ENCODE measurements around the gene CCSAP. TPM values are rescaled to one million over a fixed set of nuclear protein-coding genes. Genes with fewer than 3 reads are reported as not detected.
A peak's percentile ranks its signal among the peaks of the same experiment; 100 is the strongest.

Gene CCSAP
- total RNA-seq, 2 experiments from 2014 or later, result 8.9 to 9.8 TPM

GRCh38 chr1:229349463-229350385, 6.9 kb upstream of the CCSAP start:
- no peak overlapping the region for H3K4me3 Mint-ChIP-seq
- peaks cover 1% of the 10 kb centered on the region for H3K36me3 Mint-ChIP-seq
- ATAC-seq (no peak), DNase-seq (no peak)
- peaks cover 53% of the 10 kb centered on the region for H3K27me3 Mint-ChIP-seq
- H3K27ac Mint-ChIP-seq, result no peak overlapping the region
- no peaks in the 10 kb centered on the region for H3K4me1 Mint-ChIP-seq
- CTCF ChIA-PET, result interaction anchor here (1.1 kb wide), 1 partner anchor 19 kb away, joined by 3 read pairs; no protein-coding TSS in a partner anchor
- no peaks in the 10 kb centered on the region for H3K9me3 Mint-ChIP-seq (ENCODE audit: low read depth)

GRCh38 chr1:229347528-229347927, 4.7 kb upstream of the CCSAP start:
- DNase-seq, result no peak
- no peak overlapping the region for H3K4me3 Mint-ChIP-seq
- CTCF ChIA-PET, result interaction anchor here (1.1 to 1.4 kb wide), 2 partner anchors 16 to 89 kb away, joined by 3 to 4 read pairs; no protein-coding TSS in a partner anchor

GRCh38 chr1:229344937-229345684, 2.3 kb upstream of the CCSAP start:
- Mint-ChIP-seq H3K4me1 (peaks cover 18% of the 10 kb centered on the region), H3K36me3 (peaks cover 3% of the 10 kb centered on the region), H3K27ac (no peak overlapping the region), H3K4me3 (no peak overlapping the region), H3K27me3 (peaks cover 36% of the 10 kb centered on the region), H3K9me3 (ENCODE audit: low read depth) (no peaks in the 10 kb centered on the region)
- DNase-seq, result no peak
- ATAC-seq, result no peak
- CTCF ChIA-PET, result interaction anchor here (1.3 kb wide), 1 partner anchor 136 kb away, joined by 3 read pairs; no protein-coding TSS in a partner anchor

More at GRCh38 chr1:229347528-229347927, 4.7 kb upstream of the CCSAP start:
- Mint-ChIP-seq H3K27me3 (peaks cover 48% of the 10 kb centered on the region), H3K4me1 (peaks cover 5% of the 10 kb centered on the region), H3K27ac (no peak overlapping the region), H3K36me3 (peaks cover 1% of the 10 kb centered on the region), H3K9me3 (ENCODE audit: low read depth) (no peaks in the 10 kb centered on the region)
- no peak for ATAC-seq

- peak overlapping the region; percentile 82 for H3K4me3 Mint-ChIP-seq
- no peak for DNase-seq
- peaks cover 32% of the 10 kb centered on the region for H3K27me3 Mint-ChIP-seq
- CTCF ChIA-PET, result interaction anchor here (1.3 to 1.7 kb wide), 2 partner anchors 74 to 137 kb away, joined by 3 to 5 read pairs; partner anchors contain the start of gene RAB4A
- peaks cover 26% of the 10 kb centered on the region for H3K4me1 Mint-ChIP-seq
- no peak overlapping the region for H3K27ac Mint-ChIP-seq
- H3K36me3 Mint-ChIP-seq, result peaks cover 3% of the 10 kb centered on the region
- ATAC-seq, result no peak
- no peaks in the 10 kb centered on the region for H3K9me3 Mint-ChIP-seq (ENCODE audit: low read depth)
Observed at GRCh38 chr1:229344139-229344538, 1.3 kb upstream of the CCSAP start.

GRCh38 chr1:229341774-229342655, 832 bp downstream of the CCSAP start:
- ATAC-seq (peak; percentile 81), DNase-seq (peak; percentile 86)
- CTCF ChIA-PET, result interaction anchor here (1.0 to 1.5 kb wide), 3 partner anchors 83 to 140 kb away, joined by 3 to 4 read pairs (median 4); no protein-coding TSS in a partner anchor
- Mint-ChIP-seq H3K4me3 (peak overlapping the region; percentile 82), H3K4me1 (peaks cover 44% of the 10 kb centered on the region), H3K36me3 (peaks cover 6% of the 10 kb centered on the region), H3K27me3 (peaks cover 21% of the 10 kb centered on the region), H3K27ac (peak overlapping the region; percentile 81), H3K9me3 (ENCODE audit: low read depth) (no peaks in the 10 kb centered on the region)

GRCh38 chr1:229340496-229340895, 2.4 kb downstream of the CCSAP start:
- Mint-ChIP-seq H3K27me3 (peaks cover 12% of the 10 kb centered on the region), H3K27ac (no peak overlapping the region), H3K4me1 (peaks cover 46% of the 10 kb centered on the region), H3K9me3 (ENCODE audit: low read depth) (no peaks in the 10 kb centered on the region), H3K4me3 (peak overlapping the region; percentile 82), H3K36me3 (peaks cover 8% of the 10 kb centered on the region)
- DNase-seq (no peak), ATAC-seq (no peak)
- CTCF ChIA-PET, result interaction anchor here (0.5 kb wide), 1 partner anchor 894 kb away, joined by 3 read pairs; no protein-coding TSS in a partner anchor

GRCh38 chr1:229339520-229339919, 3.3 kb downstream of the CCSAP start:
- Mint-ChIP-seq H3K27ac (no peak overlapping the region), H3K4me1 (peaks cover 46% of the 10 kb centered on the region), H3K9me3 (ENCODE audit: low read depth) (no peaks in the 10 kb centered on the region), H3K36me3 (peaks cover 16% of the 10 kb centered on the region), H3K27me3 (peaks cover 5% of the 10 kb centered on the region), H3K4me3 (no peak overlapping the region)
- ATAC-seq (no peak), DNase-seq (no peak)
- CTCF ChIA-PET, result interaction anchor here (1.1 kb wide), 1 partner anchor 9 kb away, joined by 3 read pairs; no protein-coding TSS in a partner anchor

GRCh38 chr1:229339086-229339485, 3.8 kb downstream of the CCSAP start:
- peaks cover 3% of the 10 kb centered on the region for H3K27me3 Mint-ChIP-seq
- H3K4me3 Mint-ChIP-seq, result no peak overlapping the region
- CTCF ChIA-PET, result interaction anchor here (0.6 to 1.1 kb wide), 4 partner anchors 9 to 143 kb away, joined by 3 to 5 read pairs (median 3); partner anchors contain the start of gene RAB4A
- DNase-seq (no peak), ATAC-seq (no peak)
- peaks cover 3% of the 10 kb centered on the region for H3K9me3 Mint-ChIP-seq (ENCODE audit: low read depth)
- H3K4me1 Mint-ChIP-seq, result peaks cover 46% of the 10 kb centered on the region
- no peak overlapping the region for H3K27ac Mint-ChIP-seq
- peaks cover 20% of the 10 kb centered on the region for H3K36me3 Mint-ChIP-seq

GRCh38 chr1:229336345-229336744, 6.5 kb downstream of the CCSAP start:
- Mint-ChIP-seq H3K27me3 (no peaks in the 10 kb centered on the region), H3K4me1 (peaks cover 39% of the 10 kb centered on the region)

GRCh38 chr1:229334716-229335115, 8.1 kb downstream of the CCSAP start:
- CTCF ChIA-PET, result interaction anchor here (1.3 kb wide), 1 partner anchor 10 kb away, joined by 4 read pairs; no protein-coding TSS in a partner anchor
- no peak for ATAC-seq
- Mint-ChIP-seq H3K4me1 (peaks cover 26% of the 10 kb centered on the region), H3K27ac (no peak overlapping the region), H3K9me3 (ENCODE audit: low read depth) (peaks cover 3% of the 10 kb centered on the region), H3K27me3 (no peaks in the 10 kb centered on the region), H3K36me3 (peaks cover 23% of the 10 kb centered on the region), H3K4me3 (no peak overlapping the region)
- DNase-seq, result no peak

More at GRCh38 chr1:229336345-229336744, 6.5 kb downstream of the CCSAP start:
- no peak overlapping the region for H3K4me3 Mint-ChIP-seq
- H3K9me3 Mint-ChIP-seq (ENCODE audit: low read depth), result peaks cover 3% of the 10 kb centered on the region
- no peak for ATAC-seq
- no peak for DNase-seq
- H3K36me3 Mint-ChIP-seq, result peaks cover 23% of the 10 kb centered on the region
- CTCF ChIA-PET, result interaction anchor here (1.6 kb wide), 1 partner anchor 63 kb away, joined by 4 read pairs; no protein-coding TSS in a partner anchor
- H3K27ac Mint-ChIP-seq, result no peak overlapping the region

- DNase-seq (no peak), ATAC-seq (no peak)
- H3K27me3 Mint-ChIP-seq, result no peaks in the 10 kb centered on the region
- H3K4me3 Mint-ChIP-seq, result no peak overlapping the region
- CTCF ChIA-PET, result interaction anchor here (1.3 kb wide), 1 partner anchor 10 kb away, joined by 4 read pairs; no protein-coding TSS in a partner anchor
- peaks cover 3% of the 10 kb centered on the region for H3K9me3 Mint-ChIP-seq (ENCODE audit: low read depth)
- peaks cover 23% of the 10 kb centered on the region for H3K36me3 Mint-ChIP-seq
- no peak overlapping the region for H3K27ac Mint-ChIP-seq
- peaks cover 21% of the 10 kb centered on the region for H3K4me1 Mint-ChIP-seq
Observed at GRCh38 chr1:229334269-229334668, 8.6 kb downstream of the CCSAP start.

Measured in activated CD8-positive, alpha-beta memory T cell treated with anti-CD3 and anti-CD28 coated beads, Interleukin-2, amount 10 ng/mL, durations not matched to agents 7 days and 5 days (primary cell).